ENCODE results near the gene DDR2.

DDR2 gene

GRCh38 chr1:162645666-162646065 is 13.4 kb downstream of the DDR2 start:
- TF ChIP-seq BHLHE40 (IDR thresholded peaks at IDR 0.05; ENCODE audit: borderline replicate concordance) (no peak), SUZ12 (IDR thresholded peaks at IDR 0.05) (no peak), FOXA1 (IDR thresholded peaks at IDR 0.05) (no peak), ZNF384 (IDR thresholded peaks at IDR 0.05) (no peak), ARNT (IDR thresholded peaks at IDR 0.05) (no peak), LEF1 (IDR thresholded peaks at IDR 0.05; ENCODE audit: borderline replicate concordance) (no peak), L3MBTL2 (conservative IDR thresholded peaks at IDR 0.05) (no peak), FOXK2 (IDR thresholded peaks at IDR 0.05) (no peak), HDGF (IDR thresholded peaks at IDR 0.05; ENCODE audit: borderline replicate concordance) (no peak), ELF4 (IDR thresholded peaks at IDR 0.05) (no peak), CTBP1 (IDR thresholded peaks at IDR 0.05; ENCODE audit: borderline replicate concordance) (no peak), NFRKB (IDR thresholded peaks at IDR 0.05) (no peak), TARDBP (IDR thresholded peaks at IDR 0.05) (no peak), FOXM1 (IDR thresholded peaks at IDR 0.05; ENCODE audit: borderline replicate concordance) (no peak), SP1 (IDR thresholded peaks at IDR 0.05) (no peak)
- TF ChIP-seq, protein P1, sequence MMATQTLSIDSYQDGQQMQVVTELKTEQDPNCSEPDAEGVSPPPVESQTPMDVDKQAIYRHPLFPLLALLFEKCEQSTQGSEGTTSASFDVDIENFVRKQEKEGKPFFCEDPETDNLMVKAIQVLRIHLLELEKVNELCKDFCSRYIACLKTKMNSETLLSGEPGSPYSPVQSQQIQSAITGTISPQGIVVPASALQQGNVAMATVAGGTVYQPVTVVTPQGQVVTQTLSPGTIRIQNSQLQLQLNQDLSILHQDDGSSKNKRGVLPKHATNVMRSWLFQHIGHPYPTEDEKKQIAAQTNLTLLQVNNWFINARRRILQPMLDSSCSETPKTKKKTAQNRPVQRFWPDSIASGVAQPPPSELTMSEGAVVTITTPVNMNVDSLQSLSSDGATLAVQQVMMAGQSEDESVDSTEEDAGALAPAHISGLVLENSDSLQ (IDR thresholded peaks at IDR 0.05), result no peak
- ChIA-PET CTCF (no interaction called here), POLR2A (no interaction called here)
- no peak for DNase-seq (ENCODE audit: extremely low spot score)

GRCh38 chr1:162649583-162649982 is 17.3 kb downstream of the DDR2 start:
- no peak for DNase-seq (ENCODE audit: extremely low spot score)
- ChIA-PET CTCF (no interaction called here), POLR2A (no interaction called here)
- TF ChIP-seq LEF1 (IDR thresholded peaks at IDR 0.05; ENCODE audit: borderline replicate concordance), result no peak

GRCh38 chr1:162654915-162655620 is 22.8 kb downstream of the DDR2 start:
- CTCF ChIA-PET, result no interaction called here
- no peak for DNase-seq (ENCODE audit: extremely low spot score)
- POLR2A ChIA-PET, result no interaction called here

GRCh38 chr1:162656266-162656665 is 24.0 kb downstream of the DDR2 start:
- no peak for DNase-seq (ENCODE audit: extremely low spot score)
- POLR2A ChIA-PET, result no interaction called here
- CTCF ChIA-PET, result no interaction called here
- TF ChIP-seq L3MBTL2 (conservative IDR thresholded peaks at IDR 0.05), result no peak
- TF ChIP-seq HDGF (IDR thresholded peaks at IDR 0.05; ENCODE audit: borderline replicate concordance), result no peak
- no peak for TF ChIP-seq ZNF384 (IDR thresholded peaks at IDR 0.05)
- TF ChIP-seq SUZ12 (IDR thresholded peaks at IDR 0.05), result no peak
- no peak for TF ChIP-seq TARDBP (IDR thresholded peaks at IDR 0.05)
- no peak for TF ChIP-seq NFRKB (IDR thresholded peaks at IDR 0.05)
- TF ChIP-seq ELF4 (IDR thresholded peaks at IDR 0.05), result no peak
- no peak for TF ChIP-seq BHLHE40 (IDR thresholded peaks at IDR 0.05; ENCODE audit: borderline replicate concordance)
- TF ChIP-seq FOXA1 (IDR thresholded peaks at IDR 0.05), result no peak
- no peak for TF ChIP-seq LEF1 (IDR thresholded peaks at IDR 0.05; ENCODE audit: borderline replicate concordance)
- no peak for TF ChIP-seq FOXM1 (IDR thresholded peaks at IDR 0.05; ENCODE audit: borderline replicate concordance)
- no peak for TF ChIP-seq CTBP1 (IDR thresholded peaks at IDR 0.05; ENCODE audit: borderline replicate concordance)
- TF ChIP-seq, protein P1 (IDR thresholded peaks at IDR 0.05), result no peak
- no peak for TF ChIP-seq ARNT (IDR thresholded peaks at IDR 0.05)
- no peak for TF ChIP-seq SP1 (IDR thresholded peaks at IDR 0.05)
- no peak for TF ChIP-seq FOXK2 (IDR thresholded peaks at IDR 0.05)

More at GRCh38 chr1:162654915-162655620, 22.8 kb downstream of the DDR2 start:
- no peak for TF ChIP-seq FOXK2 (IDR thresholded peaks at IDR 0.05)
- TF ChIP-seq SP1 (IDR thresholded peaks at IDR 0.05), result no peak
- no peak for TF ChIP-seq NFRKB (IDR thresholded peaks at IDR 0.05)
- no peak for TF ChIP-seq SUZ12 (IDR thresholded peaks at IDR 0.05)
- TF ChIP-seq ZNF384 (IDR thresholded peaks at IDR 0.05), result no peak
- TF ChIP-seq BHLHE40 (IDR thresholded peaks at IDR 0.05; ENCODE audit: borderline replicate concordance), result no peak
- no peak for TF ChIP-seq ARNT (IDR thresholded peaks at IDR 0.05)
- TF ChIP-seq CTBP1 (IDR thresholded peaks at IDR 0.05; ENCODE audit: borderline replicate concordance), result no peak
- no peak for TF ChIP-seq TARDBP (IDR thresholded peaks at IDR 0.05)
- TF ChIP-seq, protein P1 (IDR thresholded peaks at IDR 0.05), result no peak
- TF ChIP-seq FOXA1 (IDR thresholded peaks at IDR 0.05), result no peak
- TF ChIP-seq FOXM1 (IDR thresholded peaks at IDR 0.05; ENCODE audit: borderline replicate concordance), result no peak
- no peak for TF ChIP-seq ELF4 (IDR thresholded peaks at IDR 0.05)
- TF ChIP-seq LEF1 (IDR thresholded peaks at IDR 0.05; ENCODE audit: borderline replicate concordance), result no peak
- TF ChIP-seq HDGF (IDR thresholded peaks at IDR 0.05; ENCODE audit: borderline replicate concordance), result no peak
- no peak for TF ChIP-seq L3MBTL2 (conservative IDR thresholded peaks at IDR 0.05)

DNA sequence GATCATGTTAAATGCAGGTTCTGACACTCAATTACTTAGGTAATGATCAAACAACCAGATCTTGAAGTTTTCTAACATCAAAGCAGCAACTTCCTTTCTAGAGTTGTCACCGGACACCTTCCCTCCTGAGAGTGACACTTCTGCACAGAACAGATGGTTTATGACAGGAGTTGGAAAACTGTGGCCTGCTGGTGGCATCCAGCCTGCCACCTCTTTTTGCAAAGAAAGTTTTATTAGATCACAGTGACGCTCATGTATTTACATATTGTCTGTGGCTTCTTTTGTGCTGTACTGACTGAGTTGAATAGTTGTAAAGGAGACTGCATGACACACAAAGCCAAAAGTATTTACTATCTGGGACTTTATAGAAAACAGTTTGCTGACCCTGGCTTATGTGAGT is 28.3 kb downstream of the DDR2 start:
- ChIA-PET CTCF (no interaction called here), POLR2A (no interaction called here)
- DNase-seq (ENCODE audit: extremely low spot score), result no peak
- no peak for TF ChIP-seq BHLHE40 (IDR thresholded peaks at IDR 0.05; ENCODE audit: borderline replicate concordance)
- no peak for TF ChIP-seq ELF4 (IDR thresholded peaks at IDR 0.05)
- TF ChIP-seq ZNF384 (IDR thresholded peaks at IDR 0.05), result no peak

DNA sequence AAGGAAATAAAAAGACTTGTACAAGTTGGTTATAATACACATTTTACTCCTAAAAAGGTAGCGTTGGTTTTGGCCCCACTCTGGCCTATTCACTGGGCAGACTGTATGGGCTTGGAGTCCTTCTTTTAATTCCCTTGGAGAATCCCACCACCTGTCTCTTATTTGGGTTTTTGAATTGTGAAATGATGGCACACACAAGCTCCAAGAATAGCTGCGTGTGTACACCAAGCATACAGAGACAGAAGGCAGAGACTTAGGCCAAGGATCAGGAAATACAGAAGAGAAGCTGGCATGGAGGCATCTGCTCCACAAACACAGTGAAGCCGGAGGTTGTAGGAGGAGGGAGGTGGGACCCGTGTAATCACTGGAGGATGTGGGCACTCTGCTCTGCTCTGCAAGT is 29.1 kb downstream of the DDR2 start:
- DNase-seq (ENCODE audit: extremely low spot score), result no peak
- CTCF ChIA-PET, result no interaction called here
- TF ChIP-seq L3MBTL2 (conservative IDR thresholded peaks at IDR 0.05) (no peak), LEF1 (IDR thresholded peaks at IDR 0.05; ENCODE audit: borderline replicate concordance) (no peak), FOXA1 (IDR thresholded peaks at IDR 0.05) (no peak), ZNF384 (IDR thresholded peaks at IDR 0.05) (no peak), ELF4 (IDR thresholded peaks at IDR 0.05) (no peak), FOXK2 (IDR thresholded peaks at IDR 0.05) (no peak), BHLHE40 (IDR thresholded peaks at IDR 0.05; ENCODE audit: borderline replicate concordance) (no peak), ARNT (IDR thresholded peaks at IDR 0.05) (no peak), SP1 (IDR thresholded peaks at IDR 0.05) (no peak)
- TF ChIP-seq, protein P1 (IDR thresholded peaks at IDR 0.05), result no peak
- POLR2A ChIA-PET, result no interaction called here

Measured in HEK293T (cell line).